Posterior vena cava (tissue), 2 donors: Measurements from ENCODE around the gene BZW2. TPM values are rescaled to one million over a fixed set of nuclear protein-coding genes. Genes with fewer than 3 reads are reported as not detected.
"Not testable (repeated sequence)": the region's sequence is repeated elsewhere in the genome, so short reads cannot be mapped to it uniquely, and the experiment has no call there.

Experiments used
- DNase-seq: peaks from one replicate; pipeline ENCODE4 v3.0.0-alpha.2; 2020; ENCODE audit warnings: low spot score
- intact Hi-C, 2 donors: fragments of 100-400 bp; cut with DNase I; formaldehyde crosslinking; loops; one replicate each; pipeline versions ENCODE4 v1.14.1 to v1.14.2; 2022 to 2023
- total RNA-seq, 2 donors: library from RNA; stranded (reverse); fragmentation: NEBNext Ultra II Directional; extraction: Animal tissue kit (Norgen Biotek cat#: 25700); gene quantifications; one replicate each; pipeline ENCODE4 v1.2.1, GENCODE V29; 2021
- donor health status: DM: yes; HTN: yes; CAD: no.
- donor health status: DM: yes; HTN: yes; CAD: no.

Gene BZW2
- total RNA-seq, 2 donors from 2014 or later: 25.1 to 31.3 TPM

DNA sequence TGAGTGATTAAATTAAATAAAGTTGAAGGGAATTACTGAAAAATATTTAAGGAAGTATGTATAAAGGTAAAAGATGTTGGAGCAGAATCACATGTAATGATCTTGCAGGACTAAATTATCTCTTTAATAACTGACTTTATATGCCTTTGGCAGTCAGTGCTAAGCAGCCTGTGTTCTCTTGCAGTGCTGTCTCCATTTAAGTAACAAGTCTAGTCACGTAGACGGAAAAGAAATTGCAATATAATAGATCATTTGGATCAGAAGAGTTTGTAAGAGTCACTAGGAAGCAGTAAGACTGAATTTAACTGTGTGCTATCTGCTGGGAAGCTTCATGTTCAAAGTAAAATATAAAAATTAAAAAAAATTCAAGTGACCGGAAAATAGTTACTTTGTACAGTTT lies 21.4 kb downstream of the BZW2 start:
- intact Hi-C loops: no loop called here
- no peak for DNase-seq

DNA sequence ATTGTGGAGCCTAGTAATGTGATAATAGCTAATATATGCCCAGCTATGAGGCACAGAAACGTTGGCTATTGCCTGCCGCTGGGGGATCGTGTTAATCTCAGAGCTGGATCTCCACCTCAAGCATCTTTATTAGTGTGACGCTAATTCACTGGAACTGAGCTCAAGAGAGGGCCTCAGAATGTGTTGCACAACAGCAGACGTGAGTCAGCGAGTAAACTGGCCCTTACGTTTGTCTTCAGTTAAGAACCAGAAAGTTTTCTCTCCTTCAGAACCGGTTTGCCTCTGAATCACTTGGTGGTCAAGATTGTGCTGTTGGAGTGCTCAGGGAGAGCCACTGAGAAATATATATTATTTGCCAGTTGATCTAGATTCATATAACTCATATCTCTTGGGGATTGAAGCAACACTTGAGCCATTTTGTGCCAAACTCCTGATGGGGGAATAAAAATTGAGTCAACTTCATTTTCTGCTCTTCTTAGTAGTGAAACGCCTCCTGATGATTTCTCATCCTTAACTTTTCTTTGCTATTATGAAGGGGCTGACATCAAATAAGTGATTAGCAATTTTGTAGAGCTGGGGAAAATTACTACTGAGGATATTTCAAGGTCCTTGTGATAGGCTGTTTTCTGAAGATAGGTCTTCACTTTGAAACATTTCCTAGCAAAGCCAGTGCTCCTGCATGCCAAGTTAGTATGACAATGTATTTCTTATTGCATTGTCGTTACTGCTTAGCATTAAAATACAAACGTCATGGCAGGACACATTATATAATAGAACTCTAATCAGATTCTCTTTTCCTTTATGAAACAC lies 22.3 kb downstream of the BZW2 start:
- DNase-seq: peak; percentile 86

DNA sequence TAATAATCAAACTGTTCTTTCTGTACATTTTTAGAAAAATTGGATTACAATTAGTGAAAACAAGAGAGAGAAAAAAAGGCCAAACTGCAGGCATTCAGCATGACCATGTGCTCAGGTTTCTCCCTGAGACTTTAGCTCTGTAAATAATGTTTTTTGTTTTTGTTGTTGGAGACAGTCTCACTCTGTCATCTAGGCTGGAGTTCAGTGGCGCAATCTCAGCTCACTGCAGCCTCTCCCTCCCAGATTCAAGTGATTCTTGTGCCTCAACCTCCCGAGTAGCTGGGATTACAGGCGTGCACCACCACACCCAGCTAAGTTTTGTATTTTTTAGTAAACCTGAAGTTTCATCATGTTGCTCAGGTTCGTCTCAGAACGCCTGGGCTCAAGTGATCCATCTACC lies 23.0 kb downstream of the BZW2 start:
- intact Hi-C loops: no loop called here
- no peak for DNase-seq

More for the DNA sequence above, 22.3 kb downstream of the BZW2 start:
- intact Hi-C loops: no loop called here

DNA sequence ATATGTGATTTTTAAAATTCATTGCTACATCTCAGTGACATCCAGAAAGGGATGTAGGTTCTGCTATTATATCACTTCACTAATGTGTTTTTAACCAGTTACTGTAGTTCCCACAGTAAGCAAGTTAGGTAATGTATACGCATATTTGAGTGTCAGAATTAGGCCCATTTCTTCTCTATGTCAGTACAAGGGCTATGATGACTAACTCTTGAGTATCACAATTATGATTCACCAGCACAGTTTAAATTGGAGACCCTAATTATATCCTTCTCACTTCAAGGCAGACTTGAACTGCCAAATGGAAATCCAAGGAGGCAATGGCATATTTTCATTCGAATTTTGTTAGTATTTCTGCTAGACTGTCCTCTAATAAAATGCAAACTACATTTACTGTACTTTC lies 23.6 kb downstream of the BZW2 start:
- DNase-seq: no peak
- intact Hi-C loops: no loop called here

DNA sequence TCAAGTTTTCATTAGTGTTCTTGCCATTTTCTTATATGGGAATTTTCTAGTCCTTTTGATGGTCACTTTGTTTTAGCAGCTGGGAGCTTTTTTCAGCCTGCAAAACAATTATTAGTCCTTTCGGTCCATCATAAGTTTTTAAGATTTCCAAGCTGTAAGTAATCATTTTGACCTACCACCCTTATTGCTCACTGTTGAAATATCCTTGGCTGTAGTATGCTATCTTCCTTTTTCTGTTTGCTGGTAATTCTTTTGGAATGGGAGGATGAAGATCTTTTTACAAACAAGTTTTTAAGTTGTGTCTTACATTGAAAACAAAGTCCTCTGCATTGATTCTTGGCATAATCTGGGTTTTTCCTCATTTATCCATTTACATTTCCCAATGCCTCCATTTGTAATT lies 24.0 kb downstream of the BZW2 start:
- no peak for DNase-seq
- intact Hi-C loops: no loop called here

DNA sequence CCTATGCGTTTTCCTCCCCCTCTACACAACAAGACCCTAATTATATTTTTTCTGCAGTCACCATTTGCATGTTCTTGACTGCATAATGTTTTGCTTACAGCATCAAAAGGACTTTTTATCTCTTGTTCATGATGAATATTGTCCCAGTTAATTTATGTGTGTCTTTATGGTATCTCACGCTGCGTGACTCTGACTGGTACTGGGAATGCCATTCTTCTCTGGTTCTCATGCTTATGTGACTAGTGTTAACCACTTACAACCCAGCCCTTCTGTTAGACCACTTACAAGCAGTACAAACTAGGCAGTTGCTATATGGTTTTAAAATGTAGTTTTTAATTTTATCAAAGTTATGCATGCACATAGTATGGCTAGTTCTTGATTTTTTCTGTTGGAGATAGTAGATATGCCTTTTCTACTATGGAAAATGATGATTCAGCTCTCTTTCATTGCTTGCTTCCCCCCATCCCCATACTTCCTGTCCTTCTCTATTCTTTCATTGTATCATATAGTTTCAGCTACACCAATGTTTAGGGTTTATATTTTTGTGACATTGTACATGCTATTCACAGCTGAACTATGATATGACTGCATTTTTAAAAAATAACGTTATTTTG lies 24.9 kb downstream of the BZW2 start:
- intact Hi-C loops: no loop called here
- DNase-seq: no peak

DNA sequence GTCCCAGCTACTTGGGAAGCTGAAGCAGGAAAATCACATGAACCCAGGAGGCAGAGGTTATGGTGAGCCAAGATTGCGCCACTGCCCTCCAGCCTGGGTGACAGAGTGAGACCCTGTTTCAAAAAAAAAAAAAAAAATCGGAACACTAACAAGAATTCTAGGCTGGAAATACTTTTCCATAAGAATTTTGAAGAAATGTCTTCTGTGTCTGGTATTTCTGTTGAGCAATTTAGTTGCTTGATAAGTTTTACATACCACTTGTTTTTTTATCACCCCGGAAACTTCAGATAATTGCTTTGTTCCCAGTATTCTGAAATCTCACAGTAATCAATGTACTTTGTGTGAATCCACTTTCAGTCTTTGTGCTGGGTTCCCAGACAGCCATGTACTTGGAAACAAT lies 25.8 kb downstream of the BZW2 start:
- DNase-seq: no peak
- intact Hi-C loops: no loop called here

DNA sequence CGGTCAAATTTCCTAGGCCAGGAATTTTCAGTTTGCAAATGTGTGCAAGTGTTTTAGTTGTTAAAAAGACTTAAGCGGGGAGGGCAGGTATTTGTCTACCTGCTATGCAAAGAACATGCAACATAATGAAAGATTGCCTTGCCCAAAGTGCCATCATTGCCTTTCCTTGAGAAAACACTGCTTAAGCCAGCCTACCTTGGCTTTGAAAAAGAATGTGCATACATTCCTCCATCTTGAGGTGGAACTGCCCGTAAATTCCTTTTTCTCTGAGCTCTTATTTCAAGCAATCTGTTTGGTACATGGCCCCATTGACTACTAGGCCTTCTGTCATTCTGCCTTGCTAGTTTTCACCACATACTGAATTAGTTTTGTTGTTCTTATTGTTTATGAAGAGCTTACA lies 29.3 kb downstream of the BZW2 start:
- intact Hi-C loops: no loop called here
- DNase-seq: no peak

DNA sequence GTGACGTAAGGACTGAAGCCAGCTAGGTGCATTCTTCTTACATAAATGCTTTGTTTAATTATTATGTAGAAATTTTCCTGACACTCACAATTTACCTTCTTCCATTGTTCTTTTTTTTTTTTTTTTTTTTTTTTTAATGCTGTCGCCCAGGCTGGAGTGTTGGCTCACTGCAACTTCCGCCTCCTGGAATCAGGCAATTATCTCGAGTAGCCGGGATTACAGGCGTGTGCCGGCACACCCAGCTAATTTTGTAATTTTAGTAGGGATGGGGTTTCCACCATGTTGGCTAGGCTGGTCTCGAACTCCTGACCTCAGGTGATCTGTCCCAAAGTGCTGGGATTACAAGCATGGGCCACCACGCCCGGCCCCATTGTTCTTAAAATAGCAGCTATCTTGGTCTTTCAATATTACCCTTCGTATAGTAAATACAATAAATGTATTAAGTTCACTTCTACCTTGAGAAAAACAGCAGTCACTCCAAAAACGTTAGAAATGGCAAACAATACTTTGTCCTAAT lies 32.1 kb downstream of the BZW2 start:
- intact Hi-C loops: no loop called here
- DNase-seq: no peak

DNA sequence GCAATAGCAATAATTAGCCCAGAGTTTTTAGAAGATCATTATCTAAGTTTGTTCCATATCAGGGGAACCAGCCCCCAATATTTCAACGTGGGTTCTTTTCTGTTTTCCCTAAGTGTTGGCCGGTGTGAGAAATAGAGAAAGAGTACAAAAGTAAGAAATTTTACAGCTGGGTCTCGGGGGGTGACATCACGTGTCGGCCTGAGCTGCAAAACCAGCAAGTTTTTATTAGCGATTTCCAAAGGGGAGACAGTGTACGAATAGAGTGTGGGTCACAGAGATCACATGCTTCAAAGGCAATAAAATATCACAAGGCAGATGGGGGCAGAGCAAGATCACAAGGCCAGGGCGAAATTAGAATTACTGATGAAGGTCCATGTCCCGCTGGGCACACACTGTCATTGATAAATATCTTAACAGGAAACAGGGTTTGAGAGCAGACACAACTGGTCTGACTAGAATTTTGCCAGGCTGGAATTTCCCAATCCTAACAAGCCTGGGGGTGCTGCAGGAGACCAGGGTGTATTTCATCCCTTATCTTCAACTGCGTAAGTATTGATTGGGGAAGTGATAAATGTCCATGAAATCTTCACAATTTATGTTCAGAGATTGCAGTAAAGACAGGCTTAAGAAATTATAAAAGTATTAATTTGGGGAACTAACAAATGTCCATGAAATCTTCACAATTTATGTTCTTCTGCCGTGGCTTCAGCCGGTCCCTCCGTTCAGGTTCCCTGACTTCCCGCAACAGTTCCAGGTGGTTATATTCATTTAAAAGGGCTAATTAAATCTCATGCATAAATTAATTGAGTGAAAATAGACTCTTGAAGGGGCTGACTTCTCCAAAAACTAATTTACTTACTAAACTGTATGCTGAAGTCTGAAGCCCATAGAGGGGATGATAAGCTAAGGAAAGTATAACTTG lies 32.9 kb downstream of the BZW2 start:
- intact Hi-C loops, DNase-seq: not testable (repeated sequence)

DNA sequence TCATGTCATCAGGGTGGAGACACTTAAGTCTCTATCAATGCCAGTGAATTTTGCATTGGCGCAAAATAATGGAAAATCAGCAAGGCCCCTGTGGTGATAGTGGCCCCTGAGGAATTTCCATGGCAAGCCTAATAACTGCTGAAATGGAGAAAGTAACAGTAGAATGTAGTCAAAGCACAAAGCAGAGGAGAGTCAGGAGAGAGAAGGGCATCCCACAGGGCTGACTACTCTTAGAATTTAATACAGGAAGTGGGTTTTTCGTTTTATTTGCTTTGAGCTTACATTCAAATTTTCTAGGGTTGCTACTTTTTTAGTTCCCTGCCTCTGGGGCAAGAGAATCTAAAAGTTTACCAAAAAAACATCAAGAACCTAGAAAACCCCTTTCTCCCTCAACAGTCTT lies 39.0 kb downstream of the BZW2 start:
- DNase-seq: no peak

DNA sequence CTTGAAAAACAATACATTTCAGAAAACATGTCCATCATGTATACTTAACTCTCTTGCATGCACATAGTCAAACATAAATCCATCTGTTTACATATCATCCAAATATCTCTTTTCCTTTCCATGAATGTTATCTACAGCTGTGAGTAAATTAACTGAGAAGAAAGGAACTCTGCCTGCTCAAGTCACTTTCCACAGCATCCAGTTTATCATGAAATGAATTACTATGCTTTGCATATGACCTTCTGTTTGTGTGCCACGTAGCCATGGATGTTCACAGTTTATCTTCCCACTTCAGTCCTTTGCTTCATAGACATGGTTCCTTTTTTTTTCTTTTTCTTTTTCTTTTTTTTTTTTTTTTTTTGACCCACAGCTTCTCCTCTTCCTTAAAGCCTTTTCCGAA lies 39.6 kb downstream of the BZW2 start:
- no peak for DNase-seq
- intact Hi-C loops: no loop called here

More for the DNA sequence above, 39.0 kb downstream of the BZW2 start:
- intact Hi-C loops: no loop called here

DNA sequence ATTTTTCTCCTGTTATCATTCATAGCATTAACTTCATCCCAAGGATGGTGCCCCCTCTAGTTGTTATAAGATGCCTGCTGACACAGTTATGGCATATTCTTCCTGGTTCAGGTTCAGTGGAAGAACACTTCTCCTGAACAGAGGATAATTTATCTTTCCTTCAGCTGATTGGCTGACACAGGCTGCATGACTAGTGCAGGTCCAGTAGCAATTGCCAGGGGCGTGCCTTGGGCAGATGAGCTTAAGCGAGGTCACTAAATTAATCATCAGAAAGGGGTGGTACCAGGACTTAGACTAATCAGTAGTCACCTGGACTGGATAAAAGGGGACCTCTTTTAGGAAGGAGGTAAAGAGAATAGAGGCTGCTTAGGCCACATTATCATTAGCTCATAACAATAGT lies 42.3 kb downstream of the BZW2 start:
- no peak for DNase-seq
- intact Hi-C loops: no loop called here

DNA sequence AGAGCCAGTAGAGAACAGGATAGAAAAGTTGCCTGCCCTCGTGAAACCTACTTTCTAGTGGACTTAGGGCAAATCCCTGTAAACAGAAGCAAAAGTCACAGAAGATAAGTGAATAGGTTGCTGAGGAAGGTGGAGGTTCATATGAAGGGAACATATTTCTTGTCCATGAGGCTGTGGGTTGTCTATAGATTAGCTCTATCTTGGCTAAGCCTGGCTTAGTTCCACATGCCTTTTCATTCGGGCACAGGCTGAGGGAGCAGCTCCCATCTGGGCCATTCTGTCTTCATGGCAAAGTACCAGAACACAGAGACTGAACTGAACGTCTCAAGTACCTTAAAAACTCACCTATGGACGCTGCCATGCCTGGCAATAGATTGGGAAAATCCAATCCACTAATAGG lies 45.3 kb downstream of the BZW2 start:
- DNase-seq: no peak
- intact Hi-C loops: no loop called here

DNA sequence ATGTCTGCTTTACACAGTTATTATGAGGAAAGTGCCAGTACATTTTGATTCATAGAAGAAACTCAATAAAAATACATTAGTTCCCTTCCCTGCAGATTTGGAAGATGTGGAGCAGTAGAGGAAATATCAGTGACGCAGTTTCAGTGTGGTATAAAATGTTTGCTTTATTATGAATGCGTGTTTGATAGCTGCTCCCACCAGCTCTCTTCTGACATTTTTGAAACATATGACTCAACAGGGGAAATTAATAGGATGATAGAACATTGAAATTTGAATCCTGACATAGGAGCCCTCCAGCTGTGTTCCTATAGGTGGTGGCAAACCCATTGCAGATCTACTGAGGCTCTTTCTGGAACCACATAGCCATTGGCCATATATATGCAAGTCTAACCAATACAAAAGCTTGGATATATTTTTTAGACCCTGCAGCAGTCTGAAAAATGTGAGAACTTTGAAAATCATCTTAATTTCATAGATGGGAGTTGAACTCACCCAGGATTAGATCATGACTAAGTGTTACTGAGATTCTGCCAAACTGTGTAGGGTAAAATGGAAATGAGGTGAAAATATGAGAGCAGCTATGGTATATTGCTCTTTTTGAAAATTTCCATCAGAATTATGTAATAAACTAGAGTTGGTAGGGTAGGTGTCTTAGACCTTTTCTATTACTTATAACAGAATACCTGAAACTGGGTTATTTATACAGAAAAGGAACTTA lies 47.8 kb downstream of the BZW2 start:
- intact Hi-C loops: no loop called here
- no peak for DNase-seq

DNA sequence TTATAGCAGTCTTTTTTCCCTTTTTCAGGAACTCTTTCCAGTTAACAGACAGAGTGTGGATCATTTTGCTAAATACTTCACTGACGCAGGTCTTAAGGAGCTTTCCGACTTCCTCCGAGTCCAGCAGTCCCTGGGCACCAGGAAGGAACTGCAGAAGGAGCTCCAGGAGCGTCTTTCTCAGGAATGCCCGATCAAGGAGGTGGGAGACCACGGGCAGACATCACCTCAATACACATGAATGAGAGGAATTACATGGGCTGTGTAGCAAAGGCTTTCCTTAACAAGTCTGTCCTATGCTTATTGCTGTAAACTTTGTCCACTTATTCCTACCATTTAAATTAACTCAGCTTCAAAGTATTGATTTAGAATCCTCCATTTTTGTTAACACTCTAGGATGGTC lies 48.8 kb downstream of the BZW2 start:
- intact Hi-C loops: no loop called here

DNA sequence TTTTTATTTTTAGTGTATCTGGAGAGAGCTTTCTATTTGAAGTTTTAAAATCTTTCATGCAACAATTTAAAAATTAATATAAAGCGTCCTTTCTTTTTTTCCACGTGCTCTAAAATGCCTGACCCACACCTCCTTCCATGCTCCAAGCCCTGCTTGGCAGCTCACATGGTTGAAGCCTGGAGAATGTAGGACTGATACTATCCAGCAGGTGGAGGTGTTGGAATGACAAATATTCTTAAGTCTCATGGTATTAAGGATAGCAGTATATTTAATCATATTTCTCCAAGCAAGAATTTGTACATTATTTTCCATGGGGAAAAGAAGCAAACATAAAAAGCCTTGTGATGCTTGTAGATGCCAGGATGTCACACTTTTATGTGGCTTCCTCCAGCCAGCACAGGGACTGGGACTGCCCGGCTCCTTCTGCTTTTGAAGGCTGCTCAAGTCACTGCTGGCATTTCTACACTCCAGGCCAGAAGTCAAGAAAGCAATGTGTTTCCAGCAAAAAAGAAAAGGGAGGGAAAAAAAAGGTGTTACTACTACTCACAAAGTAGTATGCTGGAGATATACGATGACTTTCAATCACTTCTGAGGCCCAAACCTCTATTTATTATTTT lies 49.7 kb downstream of the BZW2 start:
- no peak for DNase-seq
- intact Hi-C loops: no loop called here

More for the DNA sequence above, 48.8 kb downstream of the BZW2 start:
- DNase-seq: no peak

DNA sequence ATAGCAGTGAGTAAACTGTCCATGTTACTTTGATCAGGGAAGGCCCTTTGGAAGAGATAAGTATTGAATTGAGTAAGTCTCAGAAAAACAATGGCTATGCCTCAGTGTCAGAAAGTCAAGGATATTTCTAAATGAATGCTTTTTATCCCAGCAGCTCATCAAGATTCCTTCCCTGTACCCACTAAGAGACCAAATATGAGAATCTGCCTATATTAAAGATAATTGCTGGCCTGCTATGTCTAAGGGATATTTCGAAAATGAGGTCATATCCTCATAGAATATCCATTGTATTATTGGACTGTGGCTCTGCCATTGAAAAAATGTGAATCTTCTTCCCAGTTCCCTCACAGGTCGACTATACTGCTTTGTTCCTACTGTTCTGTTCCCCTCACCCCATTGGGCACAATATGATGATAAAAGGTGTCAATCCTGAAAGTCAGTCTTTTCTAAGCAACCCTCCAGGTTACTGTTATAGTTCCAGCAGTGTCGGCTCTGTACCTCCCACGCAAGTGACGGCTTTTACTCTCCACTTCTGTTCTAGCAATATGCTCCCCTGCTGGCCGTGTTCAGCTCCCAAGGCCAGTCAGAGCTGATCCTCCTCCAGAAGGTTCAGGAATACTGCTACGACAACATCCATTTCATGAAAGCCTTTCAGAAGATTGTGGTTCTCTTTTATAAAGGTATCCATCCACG lies 51.7 kb downstream of the BZW2 start:
- DNase-seq: no peak
- intact Hi-C loops: no loop called here
